NCI-H2107 (cell line): ENCODE data around the gene C14orf180.

Experiments used
- DNase-seq: peaks from one replicate; lab custom pipeline; 2025; lab: John Stamatoyannopoulos, UW

C14orf180 gene

GRCh38 chr14:104550340-104550860, 29.2 kb upstream of the C14orf180 start:
- DNase-seq = no peak

- no peak for DNase-seq
These were observed 28.5 kb upstream of the C14orf180 start for GRCh38 chr14:104550861-104551728.

GRCh38 chr14:104551851-104552737, 27.5 kb upstream of the C14orf180 start:
- no peak for DNase-seq

GRCh38 chr14:104552738-104553125, 26.8 kb upstream of the C14orf180 start:
- no peak for DNase-seq

- no peak for DNase-seq
These were observed 26.1 kb upstream of the C14orf180 start for GRCh38 chr14:104553166-104554087.

DNA sequence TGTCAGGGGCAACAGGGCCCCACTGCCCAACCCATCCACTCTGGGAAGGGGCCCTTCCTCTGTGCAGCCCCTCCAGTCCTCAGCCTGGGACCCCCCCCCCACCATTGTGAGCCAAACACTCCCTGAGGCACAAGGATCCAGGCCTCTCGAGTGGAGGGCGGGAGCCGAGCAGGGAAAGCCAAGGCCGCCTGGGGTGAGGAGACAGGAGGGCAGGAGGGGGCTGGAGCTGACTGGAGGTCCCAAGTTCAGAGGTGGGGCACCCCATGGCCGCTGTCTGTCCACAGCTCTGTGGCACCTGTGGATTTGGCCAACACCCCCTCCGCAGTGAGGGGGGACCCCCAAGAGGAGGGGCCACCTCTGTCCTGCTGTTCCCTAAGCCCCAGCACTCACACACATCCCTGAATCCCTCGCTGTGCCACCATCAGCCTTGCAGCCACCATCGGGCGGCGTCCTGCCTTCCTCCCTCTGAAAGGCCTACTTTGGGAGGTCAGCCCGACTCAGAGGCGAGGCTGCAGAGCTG, 25.4 kb upstream of the C14orf180 start:
- no peak for DNase-seq

DNA sequence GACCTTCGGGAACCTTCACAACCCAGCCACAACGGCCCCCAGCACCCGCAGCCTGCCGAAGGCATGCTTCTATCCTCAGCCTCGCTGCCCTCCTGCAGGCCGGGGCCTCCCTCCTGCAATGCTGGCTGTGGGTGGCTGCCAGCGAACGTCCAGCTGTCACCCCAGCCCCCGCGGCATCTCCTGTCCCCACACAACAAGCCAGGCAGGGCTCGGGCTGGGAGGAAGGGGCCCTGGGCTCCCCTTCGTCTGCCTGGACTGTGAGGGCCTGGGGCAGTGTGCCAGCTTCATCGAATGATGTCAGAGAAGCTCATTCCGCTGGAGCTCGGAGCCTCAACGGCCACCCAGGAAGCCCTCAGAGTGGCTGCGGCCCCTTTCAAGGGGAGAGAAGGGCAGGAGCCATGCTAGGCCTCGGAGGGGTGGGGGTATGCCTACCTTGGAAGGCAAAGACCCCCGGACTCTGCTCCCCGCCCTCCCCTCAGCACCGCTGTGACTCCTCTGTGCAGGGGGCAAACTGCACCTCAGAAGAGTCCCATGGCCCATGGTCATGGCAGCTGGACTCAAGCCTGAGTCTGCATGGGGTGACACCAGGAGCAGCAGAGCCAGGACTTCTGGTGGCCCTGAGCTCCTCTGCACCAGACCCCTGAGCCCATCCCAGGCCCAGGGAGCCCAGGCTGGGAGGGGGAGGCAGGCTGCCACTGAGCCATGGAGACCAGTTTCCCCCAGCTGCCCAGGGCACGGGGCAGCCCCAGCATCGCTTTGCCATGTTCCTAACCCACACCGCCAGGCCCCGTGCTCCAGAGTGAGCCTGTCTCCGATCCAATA, 24.7 kb upstream of the C14orf180 start:
- DNase-seq = no peak

DNA sequence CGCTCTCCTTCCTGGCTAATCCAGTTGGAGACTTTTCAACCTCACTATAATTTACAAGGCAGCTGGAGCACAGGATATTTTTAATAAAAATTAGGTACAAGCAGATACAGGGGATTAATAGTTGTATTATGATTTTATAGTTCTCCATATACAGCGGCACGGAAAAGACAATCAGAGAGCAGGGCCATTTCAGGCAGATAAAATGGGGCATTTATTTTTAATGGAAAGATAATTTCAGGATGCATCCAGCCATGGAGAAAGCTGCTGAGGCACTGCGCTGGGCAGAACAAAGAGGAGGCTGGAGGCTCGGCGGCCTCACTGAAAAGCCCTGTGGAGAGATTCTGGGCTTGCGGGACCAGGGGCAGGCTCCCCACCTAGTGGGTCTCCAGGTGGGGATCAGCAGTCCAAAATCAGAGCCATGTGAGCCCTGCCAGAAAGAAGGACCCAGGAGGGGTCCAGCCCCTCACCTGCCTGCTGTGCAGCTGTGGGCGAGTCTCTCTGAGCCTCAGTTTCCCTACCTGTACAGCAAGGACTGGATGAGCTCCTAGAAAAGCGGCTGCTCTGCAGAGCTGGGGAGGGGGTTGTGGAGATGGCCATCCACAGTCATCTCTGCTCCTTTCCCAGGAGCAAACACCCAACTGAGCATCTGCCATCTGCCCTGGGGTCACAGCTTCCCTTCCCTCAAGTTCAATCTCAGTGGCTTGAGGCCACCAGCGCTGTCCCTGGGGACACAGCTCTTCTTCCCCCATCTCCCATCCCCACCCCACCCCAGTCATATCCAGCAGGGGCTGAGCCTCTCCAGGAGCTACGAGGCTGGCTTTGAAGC, 23.9 kb upstream of the C14orf180 start:
- DNase-seq = no peak

DNA sequence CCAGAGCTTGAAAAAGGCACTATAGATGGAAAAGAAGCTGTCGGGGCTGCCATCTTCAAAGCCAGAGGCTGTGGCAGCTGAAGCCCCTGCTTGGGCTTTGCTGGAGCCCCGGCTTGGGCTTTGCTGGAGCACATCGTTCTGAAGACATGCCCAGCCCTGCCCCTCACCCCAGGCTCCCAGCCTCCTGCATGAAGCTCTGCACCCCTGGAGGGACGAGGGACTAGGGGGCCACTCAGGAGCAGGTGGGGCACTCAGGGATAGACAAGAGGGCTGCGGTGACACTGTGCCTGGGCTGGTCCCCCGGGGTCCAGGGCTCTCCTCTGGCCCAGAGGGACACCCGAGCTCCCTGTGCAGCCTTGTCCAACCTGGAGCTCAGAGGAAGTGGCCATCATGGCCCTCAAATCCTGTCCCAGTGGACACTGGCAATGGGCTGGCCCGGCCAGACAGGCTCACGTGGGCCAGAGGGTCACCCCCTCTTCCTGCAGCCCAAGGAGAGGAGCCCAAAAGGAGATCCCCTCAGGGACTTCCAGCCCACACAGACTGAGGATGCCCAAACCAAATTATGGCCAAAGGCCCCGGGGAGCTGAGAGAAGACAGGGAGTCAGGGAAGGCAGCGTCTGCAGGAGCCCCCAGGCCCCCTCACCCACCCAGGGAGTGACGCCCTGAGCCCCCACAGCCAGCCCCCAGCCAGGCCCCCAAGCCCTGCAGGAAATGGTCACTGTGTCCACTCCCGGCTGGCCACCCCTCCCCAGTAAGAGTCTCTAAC, 23.1 kb upstream of the C14orf180 start:
- no peak for DNase-seq

DNA sequence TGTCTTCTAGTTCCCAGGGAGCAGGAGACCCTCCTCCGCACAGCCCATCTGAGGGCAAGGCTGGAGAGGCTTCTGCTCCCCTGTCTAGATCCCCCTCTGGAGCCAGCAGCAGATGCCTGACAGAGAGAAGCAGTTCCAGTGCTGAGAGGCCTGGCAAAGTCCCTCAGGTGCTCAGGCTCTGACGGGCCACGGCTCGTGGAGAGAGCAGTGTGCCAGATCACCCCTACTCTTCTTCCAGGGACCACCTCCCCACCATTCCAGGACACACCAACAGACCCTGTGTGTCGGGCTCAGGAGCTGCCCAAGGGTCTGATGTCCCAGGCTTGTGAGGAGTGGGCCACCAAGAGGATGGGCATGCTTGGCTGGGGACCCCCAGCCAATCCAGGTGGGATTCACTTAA, 22.5 kb upstream of the C14orf180 start:
- DNase-seq = no peak

DNA sequence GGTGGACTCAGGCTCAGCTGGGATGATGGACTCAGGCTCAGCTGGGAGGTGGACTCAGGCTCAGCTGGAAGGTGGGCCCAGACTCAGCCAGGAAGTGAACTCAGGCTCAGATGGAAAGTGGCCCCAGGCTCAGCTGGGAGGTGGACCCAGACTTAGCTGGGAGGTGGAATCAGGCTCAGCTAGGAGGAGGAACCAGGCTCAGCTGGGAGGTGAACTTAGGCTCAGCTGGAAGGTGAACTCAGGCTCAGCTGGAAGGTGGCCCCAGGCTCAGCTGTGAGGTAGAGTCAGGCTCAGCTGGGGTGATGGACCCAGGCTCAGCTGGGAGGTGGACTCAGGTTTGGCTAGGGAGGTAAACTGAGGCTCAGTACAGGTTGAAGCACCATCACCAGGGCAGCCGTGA, 21.8 kb upstream of the C14orf180 start:
- no peak for DNase-seq

- no peak for DNase-seq
These were observed 21.1 kb upstream of the C14orf180 start for GRCh38 chr14:104558231-104559027.

- DNase-seq = no peak
These were observed 20.3 kb upstream of the C14orf180 start for GRCh38 chr14:104559028-104559803.

- DNase-seq = no peak
These were observed 19.6 kb upstream of the C14orf180 start for GRCh38 chr14:104559804-104560585.

GRCh38 chr14:104560586-104560945, 19.0 kb upstream of the C14orf180 start:
- DNase-seq = no peak

DNA sequence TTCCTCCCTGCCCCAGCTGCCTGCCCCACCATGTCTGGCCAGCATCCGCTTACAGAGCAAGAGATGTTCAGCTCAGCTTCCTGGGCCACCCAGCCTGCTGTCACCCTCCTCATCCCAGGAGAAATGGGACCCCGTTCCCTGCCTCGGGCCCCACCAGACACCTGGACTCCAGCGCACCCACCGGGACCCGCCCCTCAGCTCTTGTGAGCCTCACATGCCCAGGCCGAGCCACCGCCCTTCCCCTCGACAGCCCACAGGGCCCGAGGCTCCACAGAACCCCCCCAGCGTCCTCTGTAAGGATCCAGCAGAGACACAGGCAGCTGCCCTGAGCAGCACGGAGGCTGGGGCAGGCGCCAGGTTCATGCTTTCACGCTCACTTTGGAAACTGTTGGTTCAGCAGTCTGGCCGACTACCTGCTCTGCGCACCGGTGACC, 18.4 kb upstream of the C14orf180 start:
- no peak for DNase-seq
